HFF-Myc (cell line): ENCODE results near the gene CTTNBP2.

Source experiments
- DNase-seq: peaks from one replicate; pipeline ENCODE4 v3.0.0-alpha.2; 2011; ENCODE audit warnings: low read depth; ENCODE audit errors: extremely low read depth
- H3K4me3 ChIP-seq: replicated peaks from 2 replicates; pipeline ENCODE4 v1.5.1; 2011; ENCODE audit warnings: low read depth, mild to moderate bottlenecking, control low read depth, low read length
- CTCF ChIP-seq: IDR thresholded peaks from 2 replicates; pipeline ENCODE4 v1.5.1; 2012; ENCODE audit warnings: mild to moderate bottlenecking, low read depth, low read length, control low read depth; ENCODE audit errors: missing control alignments

The CTTNBP2 gene

GRCh38 chr7:117872561-117873309 is 506 bp downstream of the CTTNBP2 start:
- TF ChIP-seq CTCF: no peak
- no peak for DNase-seq
- H3K4me3 ChIP-seq: peak overlapping the region; percentile 33

GRCh38 chr7:117871778-117872538 is 1.3 kb downstream of the CTTNBP2 start:
- TF ChIP-seq CTCF: no peak
- DNase-seq: no peak
- H3K4me3 ChIP-seq: no peak overlapping the region

DNA sequence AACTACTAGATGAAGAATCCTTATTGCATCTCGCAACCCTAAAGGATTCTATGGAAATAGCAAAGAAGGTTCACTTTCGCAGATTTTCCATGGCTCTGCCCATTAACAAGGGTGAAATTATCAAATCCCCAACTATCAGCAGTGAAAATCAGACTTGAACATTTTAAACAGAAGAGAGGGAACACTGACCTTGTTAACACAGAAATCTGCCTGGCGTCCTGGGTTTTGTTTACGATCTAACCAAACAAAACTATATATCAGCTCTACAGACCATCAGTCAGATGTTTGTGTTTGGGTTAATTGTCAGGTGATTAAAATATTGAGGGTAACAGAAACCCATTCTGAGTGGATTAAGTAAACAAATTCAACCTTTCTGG is 1.9 kb downstream of the CTTNBP2 start:
- TF ChIP-seq CTCF: no peak
- DNase-seq: no peak
- no peak overlapping the region for H3K4me3 ChIP-seq

DNA sequence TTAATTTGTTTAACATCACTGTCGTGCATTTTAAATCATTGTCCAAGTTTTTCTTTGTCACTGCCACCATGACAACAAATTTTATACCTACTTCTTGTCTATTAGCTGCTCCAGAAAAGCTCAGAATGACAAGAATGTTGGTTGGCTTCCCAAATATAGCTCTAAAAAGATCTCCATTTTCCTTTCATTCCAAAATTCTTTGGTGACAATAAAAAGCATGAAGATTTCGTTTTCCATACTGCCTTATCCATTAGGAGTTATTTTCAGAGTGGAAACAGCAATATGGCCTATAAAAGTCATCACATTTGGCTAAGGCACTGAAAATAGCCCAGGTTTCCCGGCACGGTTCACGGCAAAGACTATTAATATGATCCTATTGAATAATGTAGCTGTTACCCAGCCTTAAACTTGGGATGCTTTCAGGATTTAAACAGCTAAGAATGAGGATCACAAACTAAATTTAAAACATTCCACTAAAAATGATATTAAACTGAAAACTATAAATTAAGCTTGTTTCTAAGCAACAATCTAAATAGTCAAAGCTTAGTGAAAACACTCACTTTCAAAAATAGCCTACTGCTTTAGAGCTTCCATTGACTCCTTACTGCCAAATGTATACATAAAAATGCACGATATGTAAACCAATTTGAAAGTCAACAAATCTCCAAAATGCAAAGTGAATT is 2.7 kb downstream of the CTTNBP2 start:
- TF ChIP-seq CTCF: no peak
- DNase-seq: no peak
- no peak overlapping the region for H3K4me3 ChIP-seq

GRCh38 chr7:117869374-117869773 is 3.9 kb downstream of the CTTNBP2 start:
- DNase-seq: no peak
- H3K4me3 ChIP-seq: no peak overlapping the region
- TF ChIP-seq CTCF: no peak

DNA sequence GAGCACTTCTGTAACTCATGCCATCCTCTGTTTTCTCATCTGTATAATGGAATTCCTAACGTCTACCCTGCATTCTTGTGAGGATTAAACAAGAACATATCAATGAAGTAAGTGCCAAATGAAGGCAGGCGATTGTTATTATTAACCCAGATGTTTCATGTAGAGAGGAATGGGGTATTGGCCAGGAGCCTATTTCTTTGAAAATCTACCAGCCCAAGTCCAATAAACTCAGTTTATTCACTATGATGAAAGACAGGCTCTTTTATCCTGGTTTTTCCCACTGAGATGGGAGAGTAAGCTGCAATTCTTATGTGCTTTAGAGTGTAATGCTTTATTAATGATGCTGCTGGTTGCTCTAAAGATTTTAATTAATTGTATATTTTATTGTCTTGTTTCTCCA is 9.6 kb downstream of the CTTNBP2 start:
- no peak for DNase-seq
- no peak for TF ChIP-seq CTCF
- no peak overlapping the region for H3K4me3 ChIP-seq
